PC-9 (cell line): ENCODE data around the gene PLEKHG4B. TPM values are rescaled to one million over a fixed set of nuclear protein-coding genes. Genes with fewer than 3 reads are reported as not detected.

ENCODE experiments used
- BruUV-seq: library from RNA; stranded (reverse); fragments of 400-500 nt; replicated peaks from 2 replicates; lab custom pipeline; 2021; lab: Mats Ljungman, UMichigan
- CTCF ChIA-PET: fragments of 300-600 bp; sonication (Branson Sonifier 250); formaldehyde crosslinking; loops from one replicate; lab custom pipeline; 2022; ENCODE audit warnings: antibody characterized with exemption; lab: Charles Lee
- POLR2A ChIA-PET: fragments of 300-600 bp; sonication (Branson Sonifier 250); formaldehyde crosslinking; loops from one replicate; lab custom pipeline; 2022; ENCODE audit warnings: antibody characterized with exemption; ENCODE audit not compliant: unreplicated experiment; lab: Charles Lee
- DNase-seq, 2 experiments: peaks; one replicate each; pipeline versions ENCODE4 v3.0.0 to v3.0.0-alpha.2; 2015 to 2022; ENCODE audit warnings: mixed read lengths in 1 of 2
- H2AFZ ChIP-seq: fragments of 200-600 bp; sonication (generic); 2 replicates; pipeline ENCODE4 v1.8.1; 2017; ENCODE audit warnings: antibody characterized with exemption
- H3F3A ChIP-seq: fragments of 200-600 bp; sonication (generic); 2 replicates; pipeline ENCODE4 v1.8.1; 2017; ENCODE audit warnings: antibody characterized with exemption, mild to moderate bottlenecking, low read depth; ENCODE audit not compliant: insufficient read depth
- H3K27ac ChIP-seq: fragments of 200-600 bp; sonication (generic); 2 replicates; pipeline ENCODE4 v1.6.1; 2016; ENCODE audit warnings: mixed run types
- H3K27me3 ChIP-seq: fragments of 200-600 bp; sonication (generic); 2 replicates; pipeline ENCODE4 v1.6.1; 2016; ENCODE audit warnings: low read depth, mixed run types; ENCODE audit not compliant: insufficient read depth
- H3K36me3 ChIP-seq: fragments of 200-600 bp; sonication (generic); 2 replicates; pipeline ENCODE4 v1.6.1; 2016; ENCODE audit warnings: low read depth, mixed run types
- H3K4me1 ChIP-seq: fragments of 200-600 bp; sonication (generic); replicated peaks from 2 replicates; pipeline ENCODE4 v1.6.1; 2016; ENCODE audit warnings: mixed run types; ENCODE audit not compliant: insufficient read depth
- H3K4me2 ChIP-seq: fragments of 200-600 bp; sonication (generic); 2 replicates; pipeline ENCODE4 v1.6.1; 2017; ENCODE audit warnings: mixed run types
- H3K4me3 ChIP-seq: fragments of 200-600 bp; sonication (generic); 2 replicates; pipeline ENCODE4 v1.6.1; 2016; ENCODE audit warnings: mixed run types
- H3K79me2 ChIP-seq: fragments of 200-600 bp; sonication (generic); 2 replicates; pipeline ENCODE4 v1.6.1; 2017; ENCODE audit warnings: low read depth, mixed run types
- H3K9me2 ChIP-seq: fragments of 200-600 bp; sonication (generic); 2 replicates; pipeline ENCODE4 v1.8.1; 2017; ENCODE audit warnings: mild to moderate bottlenecking; ENCODE audit not compliant: insufficient read depth
- H3K9me3 ChIP-seq: fragments of 200-600 bp; sonication (generic); 2 replicates; pipeline ENCODE4 v1.8.1; 2016; ENCODE audit warnings: low read depth; ENCODE audit not compliant: insufficient read depth
- H4K20me1 ChIP-seq: fragments of 200-600 bp; sonication (generic); 2 replicates; pipeline ENCODE4 v1.8.1; 2017; ENCODE audit not compliant: insufficient read depth
- CTCF ChIP-seq: fragments of 200-600 bp; sonication (generic); conservative IDR thresholded peaks from 2 replicates; pipeline ENCODE4 v1.6.1; 2017; ENCODE audit warnings: mixed run types, antibody characterized with exemption, mild to moderate bottlenecking, moderate library complexity
- EZH2 ChIP-seq: fragments of 200-600 bp; sonication (generic); IDR thresholded peaks from 2 replicates; pipeline ENCODE4 v1.8.0; 2017; ENCODE audit warnings: antibody characterized with exemption, low read depth
- intact Hi-C: fragments of 100-400 bp; cut with micrococcal nuclease; formaldehyde crosslinking; loops from one replicate; pipeline ENCODE4 v1.10.0; 2022; ENCODE audit not compliant: unreplicated experiment
- total RNA-seq: library from RNA; stranded (reverse); gene quantifications from 2 replicates; pipeline ENCODE4 v1.2.3, GENCODE V29; 2021

Gene PLEKHG4B
- total RNA-seq, 1 experiment from 2014 or later = not detected

- no peak overlapping the region for H3K27ac ChIP-seq
- H3K27me3 ChIP-seq = peaks cover 98% of the 10 kb centered on the region
- TF ChIP-seq CTCF = no peak
- H3K79me2 ChIP-seq = no peaks in the 10 kb centered on the region
- CTCF ChIA-PET = no interaction called here
- no peak overlapping the region for H2AFZ ChIP-seq
- H4K20me1 ChIP-seq = no peaks in the 10 kb centered on the region; the same call in 1 of the 2 replicates
- H3F3A ChIP-seq = no peaks in the 10 kb centered on the region
- H3K36me3 ChIP-seq = no peaks in the 10 kb centered on the region
- H3K4me3 ChIP-seq = no peak overlapping the region
- BruUV-seq = no TSS peak
- H3K9me2 ChIP-seq = no peaks in the 10 kb centered on the region
- H3K4me1 ChIP-seq = no peaks in the 10 kb centered on the region
- POLR2A ChIA-PET = no interaction called here
- DNase-seq = no peak
- no peak overlapping the region for H3K4me2 ChIP-seq
- no peaks in the 10 kb centered on the region for H3K9me3 ChIP-seq
- intact Hi-C loops = no loop called here
Observed at GRCh38 chr5:157801-158200, 65.8 kb downstream of the PLEKHG4B start.

- CTCF ChIA-PET = no interaction called here
- intact Hi-C loops = no loop called here
- TF ChIP-seq CTCF (no peak), EZH2 (no peak)
- BruUV-seq = no TSS peak
- no peaks in the 10 kb centered on the region for H3K9me2 ChIP-seq
- peaks cover 97% of the 10 kb centered on the region for H3K27me3 ChIP-seq
- H3F3A ChIP-seq = peaks cover 3% of the 10 kb centered on the region; the same call in 1 of the 2 replicates
- no peaks in the 10 kb centered on the region for H3K4me1 ChIP-seq
- no peak overlapping the region for H3K4me3 ChIP-seq
- no peak overlapping the region for H2AFZ ChIP-seq
- H4K20me1 ChIP-seq = no peaks in the 10 kb centered on the region; the same call in 1 of the 2 replicates
- no peak overlapping the region for H3K27ac ChIP-seq
- no peak for DNase-seq
- no peak overlapping the region for H3K4me2 ChIP-seq
- H3K36me3 ChIP-seq = no peaks in the 10 kb centered on the region
- no peaks in the 10 kb centered on the region for H3K9me3 ChIP-seq
- no peaks in the 10 kb centered on the region for H3K79me2 ChIP-seq
- POLR2A ChIA-PET = no interaction called here
Observed at GRCh38 chr5:158807-159447, 67.0 kb downstream of the PLEKHG4B start.

GRCh38 chr5:159448-160172 is 67.6 kb downstream of the PLEKHG4B start:
- peaks cover 91% of the 10 kb centered on the region for H3K27me3 ChIP-seq
- TF ChIP-seq CTCF (no peak), EZH2 (no peak; the same call in none of the 2 replicates)
- POLR2A ChIA-PET = no interaction called here

More at GRCh38 chr5:159448-160172, 67.6 kb downstream of the PLEKHG4B start:
- Histone ChIP-seq H2AFZ (no peak overlapping the region), H3K36me3 (no peaks in the 10 kb centered on the region), H4K20me1 (no peaks in the 10 kb centered on the region; the same call in 1 of the 2 replicates), H3F3A (peaks cover 8% of the 10 kb centered on the region; the same call in 1 of the 2 replicates), H3K79me2 (no peaks in the 10 kb centered on the region), H3K4me2 (no peak overlapping the region), H3K9me3 (no peaks in the 10 kb centered on the region), H3K27ac (no peak overlapping the region), H3K4me1 (no peaks in the 10 kb centered on the region), H3K4me3 (no peak overlapping the region), H3K9me2 (no peaks in the 10 kb centered on the region)
- DNase-seq = no peak
- CTCF ChIA-PET = no interaction called here
- intact Hi-C loops = no loop called here
- no TSS peak for BruUV-seq
